ENCODE results near the gene NUDT4.
"Not testable (repeated sequence)": the region's sequence is repeated elsewhere in the genome, so short reads cannot be mapped to it uniquely, and the experiment has no call there.

The NUDT4 gene

DNA sequence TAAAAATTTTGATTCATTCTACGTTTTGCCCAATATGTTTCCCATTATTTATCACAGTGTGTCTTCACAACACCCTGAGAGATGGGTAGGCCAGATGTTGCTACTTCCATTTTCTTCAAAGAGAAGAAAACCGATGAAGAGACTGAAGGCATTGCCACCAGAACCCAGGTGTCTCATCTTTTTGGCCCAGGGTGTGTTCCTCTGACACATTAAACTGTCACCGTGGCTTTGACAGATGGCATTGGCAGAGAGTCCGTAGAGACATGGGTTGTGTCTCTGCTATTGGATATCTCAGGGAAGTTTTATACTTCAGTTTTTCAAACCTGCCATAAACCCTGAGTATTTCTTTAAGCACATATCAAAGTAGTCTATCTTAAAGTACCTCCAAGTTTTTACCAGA, 11.3 kb upstream of the NUDT4 start:
- DNase-seq (ENCODE audit: low read depth in 2 of 2): no peak

DNA sequence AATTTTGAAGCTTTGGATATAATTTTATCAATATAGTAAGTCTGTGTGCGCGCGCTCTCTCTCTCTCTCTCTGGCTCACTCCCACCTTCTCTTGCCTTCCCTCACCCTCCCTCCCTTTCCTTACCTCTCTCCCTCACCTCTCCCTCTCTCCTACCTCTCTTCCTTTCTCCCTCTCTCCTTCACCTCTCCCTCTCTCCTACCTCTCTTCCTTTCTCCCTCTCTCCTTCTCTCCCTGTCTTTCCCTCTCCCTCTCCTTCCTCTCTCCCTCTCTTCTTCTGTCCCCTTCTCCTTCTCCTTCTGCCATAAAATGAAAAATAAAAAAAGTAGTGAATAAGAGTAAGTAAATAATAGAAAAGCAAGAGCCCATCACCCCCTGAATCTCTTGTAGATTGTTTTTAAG, 9.0 kb upstream of the NUDT4 start:
- DNase-seq (ENCODE audit: low read depth in 2 of 2): no peak

DNA sequence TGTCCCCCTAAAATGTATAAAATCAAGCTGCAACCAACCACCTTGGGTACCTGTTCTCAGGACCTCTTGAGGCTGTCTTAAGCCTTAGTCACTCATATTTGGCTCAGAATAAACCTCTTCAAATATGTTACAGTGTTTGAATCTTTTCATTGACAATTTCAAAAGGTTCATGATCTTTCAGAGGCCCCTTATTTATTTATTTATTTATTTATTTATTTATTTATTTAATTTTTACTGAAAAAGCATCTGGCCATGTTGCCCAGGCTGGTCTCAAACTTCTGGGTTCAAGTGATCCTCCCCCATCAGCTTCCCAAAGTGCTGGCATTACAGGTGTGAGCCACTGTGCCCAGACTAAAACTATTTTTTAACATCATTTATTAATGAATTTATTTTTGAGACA, 8.2 kb upstream of the NUDT4 start:
- DNase-seq (ENCODE audit: low read depth in 2 of 2): no peak

DNA sequence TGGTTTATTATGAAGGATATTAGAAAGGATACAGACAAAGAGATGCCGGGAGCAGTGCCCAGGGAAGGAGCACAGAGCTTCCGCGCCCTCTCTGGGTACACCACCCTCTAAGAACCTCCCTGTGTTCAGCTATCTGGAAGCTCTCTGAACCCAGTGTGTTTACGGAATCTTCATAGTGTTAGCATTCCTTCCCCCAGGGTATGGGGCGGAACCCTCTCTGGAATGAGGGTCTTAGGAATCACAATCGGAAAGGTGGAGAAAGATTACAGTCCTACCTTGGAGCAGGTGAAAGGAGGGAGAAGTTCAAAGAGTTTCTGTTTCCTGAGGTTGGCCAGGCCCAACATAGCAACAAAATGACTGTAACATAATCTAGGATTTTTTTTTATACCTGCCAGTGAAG, 6.8 kb upstream of the NUDT4 start:
- no peak for DNase-seq (ENCODE audit: low read depth in 2 of 2)

DNA sequence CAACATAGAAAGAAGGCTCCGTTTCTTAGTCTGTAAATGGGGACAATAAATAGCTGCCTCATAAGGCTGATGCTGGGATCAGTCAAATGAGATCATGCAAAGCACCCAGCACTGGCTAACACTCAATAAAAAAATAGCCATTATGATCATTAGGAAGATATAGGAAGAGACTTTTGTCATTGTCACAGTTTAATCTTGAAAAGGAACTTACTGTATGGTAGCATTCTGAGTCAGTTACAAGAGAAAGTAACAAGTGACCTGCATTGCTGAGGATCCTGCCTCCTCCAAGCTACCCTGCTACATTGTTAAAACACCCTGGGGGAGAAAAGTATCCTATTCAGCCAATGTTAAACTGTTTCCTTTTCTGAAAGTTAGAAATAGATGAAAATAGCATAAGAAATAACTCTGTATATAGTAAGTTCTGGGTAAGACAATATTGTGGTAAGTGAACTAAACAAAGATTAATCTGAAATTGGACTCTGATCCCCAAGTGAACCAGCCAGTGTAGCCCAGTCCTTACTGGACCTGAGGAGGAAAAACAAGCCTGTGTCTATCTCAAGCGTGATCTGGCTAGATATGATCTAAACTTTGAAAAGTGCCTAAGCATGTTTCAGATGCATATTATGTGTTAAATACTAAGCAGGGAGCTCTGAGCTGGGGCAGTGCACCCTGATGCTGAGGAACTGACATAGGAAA, 3.6 kb upstream of the NUDT4 start:
- DNase-seq (ENCODE audit: low read depth in 2 of 2): no peak

DNA sequence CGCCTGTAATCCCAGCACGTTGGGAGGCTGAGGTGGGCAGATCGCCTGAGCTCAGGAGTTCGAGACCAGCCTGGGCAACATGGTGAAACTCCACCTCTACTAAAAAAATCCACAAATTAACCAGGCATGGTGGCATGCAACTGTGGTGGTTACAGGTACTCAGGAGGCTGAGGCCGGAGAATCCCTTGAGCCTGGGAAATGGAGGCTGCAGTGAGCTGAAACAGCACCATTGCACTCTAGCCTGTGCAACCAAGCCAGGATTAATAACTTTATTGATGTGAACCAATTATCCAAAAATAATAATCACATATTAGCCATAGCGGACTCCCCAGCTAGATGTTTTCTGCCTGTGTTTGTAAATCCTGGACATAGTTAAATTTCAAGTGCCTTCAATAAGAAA, 1.8 kb upstream of the NUDT4 start:
- no peak for DNase-seq (ENCODE audit: low read depth in 2 of 2)

DNA sequence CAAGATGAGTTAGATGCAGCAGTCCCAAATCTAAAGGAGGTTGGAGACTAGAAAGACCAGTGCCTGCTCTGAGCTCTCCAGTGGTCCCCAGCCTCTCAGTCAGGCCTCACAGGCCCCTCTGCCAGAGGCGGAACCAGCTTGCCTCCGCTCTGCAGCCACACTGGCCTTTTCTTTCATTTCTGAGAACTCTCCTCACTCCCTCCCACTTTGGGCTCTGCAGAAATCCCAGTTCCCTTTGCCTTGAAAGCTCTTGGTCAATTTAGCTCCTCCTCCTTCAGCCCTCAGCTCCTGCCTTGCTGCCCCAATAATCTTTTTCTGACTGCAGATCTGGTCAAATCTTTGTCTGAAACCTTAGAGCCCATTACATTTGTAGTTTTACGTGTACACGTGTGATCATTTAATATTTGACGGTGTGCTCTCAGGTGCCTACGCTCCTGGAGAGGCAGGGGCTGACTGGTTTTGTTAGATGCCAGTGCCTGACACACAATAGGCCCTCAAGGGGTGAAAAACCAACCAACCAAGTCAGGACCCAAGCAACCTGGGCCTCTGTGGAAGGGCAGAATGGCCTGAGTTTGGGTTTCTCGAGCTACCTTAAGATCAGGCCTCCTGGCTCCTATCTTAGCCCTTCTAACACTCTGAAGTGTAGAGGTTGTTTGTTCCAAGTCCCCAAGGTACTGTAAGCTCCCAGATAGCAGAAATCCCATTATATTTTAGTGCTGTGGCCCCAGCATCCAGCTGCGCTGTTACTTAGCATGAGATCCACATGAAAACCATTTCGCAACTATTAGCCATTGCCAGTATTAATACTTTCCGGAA, 1.1 kb upstream of the NUDT4 start:
- no peak for DNase-seq (ENCODE audit: low read depth in 2 of 2)

DNA sequence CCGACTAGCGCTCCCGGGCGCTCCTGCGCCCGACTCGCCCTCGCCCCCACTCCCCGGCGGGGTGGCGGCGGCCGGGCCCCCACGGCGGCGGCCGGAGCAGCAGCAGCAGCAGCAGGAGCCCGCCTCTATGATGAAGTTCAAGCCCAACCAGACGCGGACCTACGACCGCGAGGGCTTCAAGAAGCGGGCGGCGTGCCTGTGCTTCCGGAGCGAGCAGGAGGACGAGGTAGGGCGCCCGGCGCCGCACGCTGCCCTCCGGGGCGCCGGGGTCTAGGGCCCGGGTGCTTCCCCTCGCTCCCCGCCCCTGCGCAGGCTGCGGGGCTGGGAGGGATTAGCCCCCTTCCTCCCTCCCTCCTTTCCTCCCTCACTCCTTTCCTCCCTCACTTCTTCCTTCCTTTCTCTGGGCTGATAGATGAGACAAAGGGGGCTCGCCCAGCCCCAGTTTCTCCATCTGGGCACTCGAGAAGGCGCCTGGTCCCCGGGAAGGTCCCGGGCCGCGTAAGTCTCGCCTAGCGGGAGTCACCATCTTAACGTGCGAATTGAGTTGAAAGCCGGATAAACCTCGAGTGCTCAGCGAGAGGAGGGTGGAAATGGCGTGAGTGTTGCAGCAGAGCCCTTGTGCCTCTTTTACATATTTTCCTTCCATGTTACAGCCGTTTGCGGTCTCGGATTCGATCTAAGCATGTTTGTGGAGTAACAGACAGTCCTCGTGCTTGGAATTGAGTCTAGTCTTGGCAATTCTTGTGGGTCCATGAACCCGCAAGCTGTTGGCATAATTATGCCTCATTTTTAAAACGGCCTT, 672 bp downstream of the NUDT4 start:
- DNase-seq (ENCODE audit: low read depth in 2 of 2): peak; percentile 42 to 45

DNA sequence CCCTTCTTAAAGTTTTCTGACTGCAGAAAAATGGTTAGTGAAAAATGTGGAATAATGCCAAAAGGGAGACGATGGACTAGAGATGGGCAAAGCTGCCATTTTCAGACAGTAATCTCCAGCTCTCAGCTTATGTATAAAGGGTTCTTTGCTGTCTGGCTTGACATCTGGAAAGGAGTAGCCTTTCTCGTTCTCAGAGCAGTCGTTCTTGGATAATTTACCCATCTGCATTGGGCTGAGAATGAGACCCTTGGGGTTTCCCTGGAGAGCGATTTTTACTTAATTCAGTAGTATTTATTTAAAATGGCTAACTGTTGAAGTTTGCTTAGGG, 1.2 kb downstream of the NUDT4 start:
- DNase-seq (ENCODE audit: low read depth in 2 of 2): no peak

DNA sequence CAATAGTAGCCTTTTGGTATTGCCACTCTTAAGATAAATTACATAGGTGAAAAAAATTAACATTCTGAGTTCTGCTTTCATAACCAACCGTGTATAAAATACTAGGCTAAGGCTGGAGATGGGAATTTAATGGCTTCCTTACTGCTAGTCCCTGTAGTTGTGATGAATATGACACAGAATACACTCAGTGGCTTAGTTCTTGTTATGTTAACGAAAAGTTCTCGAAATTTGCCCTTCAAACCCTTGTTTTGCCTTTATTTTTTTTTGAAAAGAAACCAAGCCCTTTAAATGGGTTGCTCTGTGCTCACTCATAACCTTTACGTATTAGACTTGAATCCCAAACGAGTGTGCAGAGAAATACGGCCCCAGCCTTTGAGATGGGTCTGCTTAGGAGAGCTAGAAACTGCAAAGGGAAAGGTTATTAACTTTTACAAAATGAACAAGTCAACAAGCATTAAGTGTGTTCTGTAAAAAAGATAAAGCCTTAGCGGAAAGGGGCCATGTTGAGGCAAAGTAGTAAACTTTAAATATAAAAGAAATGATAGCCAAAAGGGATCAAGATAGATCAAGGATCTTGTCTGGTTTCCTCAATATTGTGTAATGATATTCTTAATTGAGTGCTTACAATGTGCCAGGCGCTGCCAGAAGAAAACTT, 1.7 kb downstream of the NUDT4 start:
- no peak for DNase-seq (ENCODE audit: low read depth in 2 of 2)

DNA sequence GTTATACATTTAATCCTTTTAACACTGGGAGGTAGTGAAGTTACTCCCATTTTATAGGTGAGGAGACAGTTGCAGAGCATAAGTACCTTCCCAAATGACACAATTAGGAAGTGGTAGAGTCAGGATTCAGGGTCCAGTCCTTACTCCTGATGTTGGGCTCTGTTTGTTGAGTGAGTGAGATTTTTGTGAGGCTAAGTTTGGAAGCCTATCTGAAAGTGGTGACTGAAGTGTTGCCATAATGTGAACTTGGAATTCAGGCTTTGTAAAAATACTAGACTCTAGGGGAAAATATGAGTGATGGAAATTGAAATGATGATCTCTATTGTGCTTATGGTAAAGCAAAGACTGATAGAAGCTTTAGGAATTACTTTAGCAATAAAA, 2.2 kb downstream of the NUDT4 start:
- DNase-seq (ENCODE audit: low read depth in 2 of 2): no peak

DNA sequence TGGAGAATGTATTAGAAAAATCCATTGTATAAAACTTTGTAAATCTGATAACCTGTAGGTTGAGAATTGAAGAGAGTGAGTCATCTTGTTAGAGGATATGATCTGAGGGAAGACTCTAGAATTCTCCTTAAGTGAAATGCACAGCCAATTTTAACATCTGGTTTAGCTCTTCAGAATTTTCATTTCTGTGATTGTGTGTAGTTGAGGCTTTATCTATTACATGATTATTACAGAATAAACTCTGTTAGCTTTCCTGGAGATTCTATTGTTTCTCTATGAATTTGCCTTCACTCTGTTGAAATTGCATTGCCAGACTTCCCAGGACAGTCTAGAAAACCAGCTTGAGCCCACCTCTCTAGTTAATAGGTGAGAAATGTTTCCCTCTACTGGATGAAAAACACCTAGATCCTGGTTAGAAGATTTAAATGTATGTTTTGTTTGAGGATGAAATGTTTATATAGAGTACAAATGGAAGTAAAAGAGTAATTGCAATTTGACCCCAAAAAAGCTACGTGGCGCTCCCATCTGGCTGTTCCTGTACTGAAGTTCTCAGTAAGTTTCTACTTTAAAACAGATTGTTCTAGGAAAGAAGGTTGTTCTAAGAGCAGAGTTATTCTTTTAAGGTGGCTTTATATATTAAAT, 2.9 kb downstream of the NUDT4 start:
- no peak for DNase-seq (ENCODE audit: low read depth in 2 of 2)

DNA sequence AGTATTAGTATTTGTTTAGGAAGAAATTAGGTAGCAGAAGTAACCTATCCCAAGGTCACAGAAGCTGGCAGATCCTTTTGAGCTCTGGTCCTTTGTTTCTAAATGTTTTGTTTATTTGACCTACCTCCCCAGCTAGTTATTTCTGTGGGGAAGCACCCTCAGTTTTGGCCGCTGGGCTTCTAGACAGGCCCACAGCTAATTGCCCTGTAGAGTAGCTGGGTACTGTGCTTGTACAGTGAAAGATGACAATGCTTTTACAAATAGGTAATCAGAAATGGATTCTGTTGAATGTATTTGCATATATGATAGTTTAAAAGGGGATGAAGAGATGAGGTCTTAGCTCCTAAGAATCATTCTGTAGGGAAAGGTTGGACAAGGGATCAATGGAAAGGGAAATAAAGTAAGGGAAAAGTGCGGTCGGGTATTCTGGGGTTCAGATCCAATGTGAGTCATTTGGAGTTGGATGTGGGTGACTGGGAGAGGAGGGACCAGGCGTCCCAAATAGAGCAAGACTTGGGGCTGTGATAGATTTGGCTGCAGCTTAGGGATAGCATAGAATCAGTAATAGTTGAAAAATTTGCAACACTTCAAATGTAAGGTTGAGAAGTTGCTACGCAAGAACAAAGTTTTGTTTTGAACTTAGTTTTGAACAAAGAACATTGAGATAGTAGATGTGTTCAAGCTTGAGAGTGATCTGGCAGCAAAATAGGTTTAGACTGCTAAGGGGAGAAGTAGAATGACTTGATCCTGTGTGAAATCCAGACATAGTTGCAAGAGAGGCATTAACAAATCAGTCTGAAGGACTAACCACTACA, 3.6 kb downstream of the NUDT4 start:
- DNase-seq (ENCODE audit: low read depth in 2 of 2): no peak

DNA sequence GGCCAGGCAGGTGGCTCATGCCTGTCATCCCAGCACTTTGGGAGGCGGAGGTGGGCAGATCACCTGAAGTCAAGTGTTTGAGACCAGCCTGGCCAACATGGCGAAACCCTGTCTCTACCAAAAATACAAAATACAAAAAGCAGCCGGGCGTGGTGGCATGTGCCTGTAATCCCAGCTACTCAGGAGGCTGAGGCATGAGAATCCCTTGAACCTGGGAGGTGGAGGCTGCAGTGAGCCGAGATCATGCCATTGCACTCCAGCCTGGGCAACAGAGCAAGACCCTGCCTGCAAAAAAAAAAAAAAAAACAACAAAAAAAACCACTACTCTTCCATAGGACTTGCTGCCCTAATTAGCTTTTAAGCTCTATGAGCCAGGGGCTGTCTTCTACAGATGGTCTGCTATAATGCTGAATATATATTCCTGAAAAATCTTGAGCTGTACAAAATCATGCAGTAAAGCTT, 4.3 kb downstream of the NUDT4 start:
- DNase-seq (ENCODE audit: low read depth in 2 of 2): not testable (repeated sequence)

DNA sequence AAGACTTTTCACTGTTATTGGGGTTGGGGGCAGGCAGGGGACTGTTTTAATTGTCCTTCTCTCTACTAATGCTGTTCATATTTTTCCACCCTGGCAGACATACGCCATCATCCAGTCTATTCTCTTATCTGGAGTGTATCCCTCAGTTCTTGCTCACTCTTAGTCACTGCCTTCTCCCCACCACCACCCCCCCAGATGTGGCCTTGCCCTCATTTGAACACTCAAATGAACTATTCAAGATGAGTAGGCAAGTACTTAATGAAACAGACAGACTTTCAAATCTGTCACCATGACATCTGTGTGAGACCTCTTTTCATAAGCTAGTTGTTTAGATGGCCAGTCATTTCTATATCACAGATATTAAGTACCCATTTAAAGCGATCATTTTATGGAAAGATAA, 10.1 kb downstream of the NUDT4 start:
- peak in 1 of 2 donors; percentile 15 for DNase-seq (ENCODE audit: low read depth in 2 of 2)

DNA sequence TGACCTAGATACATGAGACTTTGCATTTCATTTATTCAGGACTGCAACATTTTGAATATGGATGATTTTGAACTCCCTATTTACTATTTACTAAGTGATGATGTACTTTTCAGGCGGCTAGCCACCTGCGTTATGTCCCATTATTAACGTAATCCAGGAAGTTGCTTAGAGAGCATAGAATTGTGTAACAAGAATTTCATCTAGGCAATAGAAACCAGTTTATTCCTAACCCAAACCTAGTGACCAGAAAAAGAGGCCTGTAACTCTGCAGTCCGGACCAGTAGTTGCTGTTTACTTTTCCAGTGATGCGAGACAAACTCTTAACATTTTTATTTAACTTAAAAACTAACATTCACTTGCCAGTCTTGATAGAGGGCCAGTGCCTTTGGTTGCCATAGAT, 12.3 kb downstream of the NUDT4 start:
- DNase-seq (ENCODE audit: low read depth in 2 of 2): no peak

DNA sequence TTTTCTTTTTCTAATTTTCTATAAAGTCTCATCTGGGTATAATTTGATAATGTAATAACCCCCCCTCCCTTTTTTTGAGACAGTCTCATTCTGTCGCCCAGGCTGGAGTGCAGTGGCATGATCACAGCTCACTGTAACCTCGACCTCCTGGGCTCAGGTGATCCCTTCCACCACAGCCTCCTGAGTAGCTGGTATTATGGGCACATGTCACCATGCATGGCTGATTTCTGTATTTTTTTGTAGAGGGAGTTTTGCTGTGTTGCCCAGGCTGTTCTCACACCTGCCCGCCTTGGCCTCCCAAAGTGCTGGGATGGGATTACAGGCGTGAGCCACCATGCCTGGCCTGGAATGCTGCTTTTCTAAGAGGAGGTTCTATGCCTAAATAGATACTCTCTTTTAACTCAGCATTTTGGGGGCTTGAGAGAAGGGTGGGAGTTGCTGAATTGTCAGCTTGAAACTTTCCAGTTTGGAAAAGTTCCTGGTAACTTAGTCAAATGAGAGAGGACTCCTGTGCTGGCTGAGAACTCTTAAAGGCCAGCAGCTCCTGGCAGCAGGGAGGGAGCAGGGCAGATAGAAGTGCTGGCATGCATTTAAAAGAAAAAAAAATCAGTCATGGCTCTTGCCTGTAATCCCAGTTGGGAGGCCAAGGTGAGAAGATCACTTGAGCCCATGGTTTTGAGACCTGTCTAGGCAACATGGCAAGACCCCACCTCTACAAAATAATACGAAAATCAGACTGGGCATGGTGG, 13.0 kb downstream of the NUDT4 start:
- no peak for DNase-seq (ENCODE audit: low read depth in 2 of 2)

DNA sequence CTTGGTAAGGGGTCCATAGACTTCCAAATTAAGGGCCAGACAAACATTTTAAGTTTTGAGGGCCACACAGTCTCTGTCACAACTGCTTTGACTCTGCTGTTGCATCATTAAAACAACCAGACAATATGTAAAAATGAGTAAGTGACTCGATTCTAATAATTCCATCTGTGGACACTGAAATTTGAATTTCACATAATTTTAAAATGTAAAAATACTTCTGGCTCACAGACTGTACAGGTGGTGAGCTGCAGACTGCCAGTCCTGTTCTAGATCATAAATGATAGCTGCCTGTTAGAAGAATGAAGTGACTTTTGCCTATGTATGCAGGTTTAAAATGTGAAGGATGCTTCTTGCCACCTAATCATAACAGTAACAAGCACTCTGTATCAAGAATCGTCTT, 15.7 kb downstream of the NUDT4 start:
- DNase-seq (ENCODE audit: low read depth in 2 of 2): no peak

DNA sequence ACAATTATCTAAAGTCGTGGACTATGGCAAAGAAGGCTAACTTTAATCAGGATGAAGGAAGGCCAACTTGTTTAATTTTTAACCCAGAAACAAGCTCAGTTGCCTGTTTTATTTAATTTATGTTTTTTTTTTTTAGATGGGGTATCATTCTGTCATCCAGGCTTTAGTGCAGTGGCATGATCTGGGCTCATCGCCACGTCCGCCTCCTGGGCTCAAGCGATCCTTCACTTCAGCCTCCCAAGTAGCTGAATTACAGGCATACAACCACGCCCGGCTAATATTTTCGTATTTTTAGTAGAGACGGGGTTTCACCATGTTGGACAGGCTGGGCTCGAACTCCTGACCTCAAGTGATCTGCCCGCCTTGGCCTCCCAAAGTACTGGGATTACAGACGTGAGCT, 19.7 kb downstream of the NUDT4 start:
- no peak for DNase-seq (ENCODE audit: low read depth in 2 of 2)
